GM12873 (cell line): ENCODE results near the gene OAS2.

Experiments used
- TF ChIP-seq, protein P1 (sequence below): IDR thresholded peaks from 2 replicates; pipeline ENCODE4 v1.5.1; 2012; ENCODE audit warnings: low read depth, mild to moderate bottlenecking, moderate library complexity, low read length, control low read depth; ENCODE audit not compliant: insufficient read depth; ENCODE audit errors: missing control alignments

Gene OAS2

DNA sequence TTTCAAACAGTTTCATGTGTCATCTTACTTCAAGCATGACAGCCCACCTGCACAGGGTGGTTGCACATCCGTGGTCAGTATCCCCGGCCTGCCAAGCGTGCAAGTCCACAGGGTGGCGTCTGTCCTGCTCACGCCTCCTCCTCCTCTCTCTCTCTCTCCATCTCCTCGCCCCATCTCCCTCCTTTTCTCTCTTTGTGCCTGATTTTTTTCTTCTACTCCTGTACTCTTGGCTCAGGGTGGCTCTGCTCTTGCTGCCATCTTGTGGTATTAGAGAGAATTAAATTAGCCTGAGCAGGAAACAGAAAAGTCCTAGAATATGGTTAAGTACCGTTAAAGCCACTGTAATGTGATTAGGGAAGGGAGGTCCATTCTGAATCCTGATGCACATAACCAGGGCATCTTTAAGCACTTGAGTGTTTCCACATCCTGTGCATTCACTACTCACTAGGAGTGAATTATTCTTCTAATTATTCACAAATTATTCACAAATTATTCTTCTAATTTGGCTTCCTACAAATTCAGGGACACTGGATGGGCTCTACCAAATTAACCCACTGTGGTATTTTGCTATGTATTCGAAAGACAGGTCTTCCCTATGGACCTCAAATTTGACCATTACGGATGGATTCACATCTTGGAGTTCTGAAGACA, 52.7 kb downstream of the OAS2 start:
- TF ChIP-seq, protein P1, sequence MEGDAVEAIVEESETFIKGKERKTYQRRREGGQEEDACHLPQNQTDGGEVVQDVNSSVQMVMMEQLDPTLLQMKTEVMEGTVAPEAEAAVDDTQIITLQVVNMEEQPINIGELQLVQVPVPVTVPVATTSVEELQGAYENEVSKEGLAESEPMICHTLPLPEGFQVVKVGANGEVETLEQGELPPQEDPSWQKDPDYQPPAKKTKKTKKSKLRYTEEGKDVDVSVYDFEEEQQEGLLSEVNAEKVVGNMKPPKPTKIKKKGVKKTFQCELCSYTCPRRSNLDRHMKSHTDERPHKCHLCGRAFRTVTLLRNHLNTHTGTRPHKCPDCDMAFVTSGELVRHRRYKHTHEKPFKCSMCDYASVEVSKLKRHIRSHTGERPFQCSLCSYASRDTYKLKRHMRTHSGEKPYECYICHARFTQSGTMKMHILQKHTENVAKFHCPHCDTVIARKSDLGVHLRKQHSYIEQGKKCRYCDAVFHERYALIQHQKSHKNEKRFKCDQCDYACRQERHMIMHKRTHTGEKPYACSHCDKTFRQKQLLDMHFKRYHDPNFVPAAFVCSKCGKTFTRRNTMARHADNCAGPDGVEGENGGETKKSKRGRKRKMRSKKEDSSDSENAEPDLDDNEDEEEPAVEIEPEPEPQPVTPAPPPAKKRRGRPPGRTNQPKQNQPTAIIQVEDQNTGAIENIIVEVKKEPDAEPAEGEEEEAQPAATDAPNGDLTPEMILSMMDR: peak; percentile 56

DNA sequence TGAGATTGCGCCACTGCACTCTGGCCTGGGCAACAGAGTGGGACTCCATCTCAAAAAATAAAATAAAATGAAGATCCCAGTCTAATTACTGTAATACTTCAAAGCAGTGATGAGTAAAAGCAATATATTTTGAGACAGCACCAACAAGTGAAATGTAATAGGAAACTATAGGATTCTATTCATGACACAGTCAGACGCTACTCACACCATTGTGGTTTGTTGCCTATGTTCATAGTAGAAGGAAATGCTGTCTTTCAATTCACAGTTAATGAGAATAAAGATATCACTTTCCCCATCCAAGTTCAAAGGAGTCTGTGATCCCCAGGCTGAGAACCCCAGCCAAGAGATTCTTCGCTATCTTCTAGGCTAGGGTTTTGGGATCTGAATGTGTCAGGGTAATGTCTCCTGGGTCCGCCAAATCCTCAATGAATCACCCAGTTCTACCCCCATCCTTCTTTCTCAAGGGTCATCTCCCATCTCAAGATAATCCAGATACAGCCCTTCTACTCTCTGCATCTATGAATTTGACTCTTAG, 61.7 kb downstream of the OAS2 start:
- TF ChIP-seq, protein P1: no peak

DNA sequence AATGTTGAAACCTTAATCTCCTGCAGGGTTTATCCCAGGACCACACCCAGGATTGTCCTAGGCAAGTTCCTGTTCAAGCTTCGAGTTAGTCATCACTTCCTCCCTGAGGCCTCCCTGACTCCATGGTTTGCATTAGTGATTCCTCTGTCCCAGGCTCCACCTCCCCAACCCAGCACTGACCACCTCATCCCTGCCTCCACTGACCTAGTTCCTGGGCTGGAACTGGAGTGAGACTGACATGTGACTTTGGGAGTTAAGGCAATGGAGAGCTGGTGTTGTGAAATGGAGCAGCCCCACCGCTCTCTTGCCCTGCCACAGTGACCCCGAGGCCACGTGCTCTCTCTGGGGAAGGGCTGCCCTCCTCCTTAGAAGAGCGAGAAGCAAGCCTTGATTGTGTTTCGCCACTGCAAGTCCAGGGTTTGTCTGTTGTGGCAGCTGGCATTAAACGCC, 62.4 kb downstream of the OAS2 start:
- TF ChIP-seq, protein P1: no peak

- TF ChIP-seq, protein P1: no peak
Observed at GRCh38 chr12:113041560-113041959, 63.2 kb downstream of the OAS2 start.

DNA sequence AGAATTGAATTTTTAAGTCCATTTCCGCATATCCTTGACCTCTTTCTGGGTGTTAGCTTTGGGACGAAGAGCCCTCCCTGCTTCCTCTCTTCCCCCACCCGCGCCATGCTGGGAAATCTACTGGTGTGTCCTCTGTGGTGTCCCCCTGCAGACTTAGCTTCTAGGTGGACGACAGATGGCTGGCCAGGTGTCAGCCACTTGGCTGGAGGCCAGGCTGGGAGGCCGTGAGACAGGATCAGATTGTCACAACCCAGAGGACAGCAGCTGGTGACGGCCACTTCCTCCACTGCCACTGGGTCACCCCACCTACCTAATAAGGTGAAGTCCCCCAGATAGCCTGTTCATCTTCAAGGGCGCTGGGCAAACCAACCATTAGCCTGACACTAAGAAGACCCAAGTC, 64.9 kb downstream of the OAS2 start:
- TF ChIP-seq, protein P1: no peak

GRCh38 chr12:113044516-113044915, 66.2 kb downstream of the OAS2 start:
- TF ChIP-seq, protein P1: no peak

DNA sequence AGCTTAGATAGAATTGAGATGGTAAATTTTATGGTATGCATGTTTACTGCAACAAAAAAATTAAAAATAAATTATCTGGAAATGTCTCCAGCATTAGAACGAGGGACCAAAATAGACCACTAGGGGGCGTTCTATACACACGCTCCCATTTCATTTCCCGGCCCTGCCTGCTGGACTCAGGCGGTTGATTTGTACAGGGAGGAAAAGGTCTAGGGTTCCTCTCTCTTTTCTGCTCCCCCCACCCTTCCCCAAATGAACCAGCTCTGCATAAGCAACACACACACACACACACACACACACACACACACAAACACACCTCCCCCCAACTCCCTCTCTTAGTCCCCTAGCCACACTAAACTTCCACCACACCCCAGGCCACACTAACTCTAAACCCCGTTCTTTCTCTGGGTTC, 70.4 kb downstream of the OAS2 start:
- TF ChIP-seq, protein P1: peak; percentile 81
